Lower leg skin (tissue), 3 donors: ENCODE data around the gene MMAA.

ENCODE experiments used
- CTCF ChIP-seq, 3 donors: fragments of 450-650 bp; IDR thresholded peaks; one replicate each; pipeline ENCODE4 v1.5.1; 2016; ENCODE audit warnings: antibody characterized with exemption in 3 of 3, mild to moderate bottlenecking in 3 of 3, moderate library complexity in 2 of 3
- POLR2A ChIP-seq, 2 donors: fragments of 450-650 bp; IDR thresholded peaks; one replicate each; pipeline ENCODE4 v1.6.1; 2016 to 2017; ENCODE audit warnings: antibody characterized with exemption in 2 of 2, mild to moderate bottlenecking in 1 of 2, moderate library complexity in 1 of 2

GRCh38 chr4:145580906-145581305, 38.3 kb upstream of the MMAA start:
- no peak for TF ChIP-seq CTCF (IDR thresholded peaks at IDR 0.05)
- TF ChIP-seq POLR2A (IDR thresholded peaks at IDR 0.05) = no peak
